Fibroblast of villous mesenchyme (primary cell): ENCODE measurements around the gene MGAT3. TPM values are rescaled to one million over a fixed set of nuclear protein-coding genes. Genes with fewer than 3 reads are reported as not detected.

Source experiments
- DNase-seq: peaks from one replicate; pipeline ENCODE4 v3.0.0-alpha.2; 2010; ENCODE audit warnings: low read depth
- H3K4me3 ChIP-seq: 2 replicates; pipeline ENCODE4 v1.5.1; 2011; ENCODE audit warnings: low read depth, mild to moderate bottlenecking, low read length
- total RNA-seq: library from RNA; depleted of rRNA; stranded (reverse); fragments of >200 nt; gene quantifications from 2 replicates; pipeline ENCODE4 v1.2.3, GENCODE V29; 2012
- TF ChIP-seq, protein P1 (sequence below): IDR thresholded peaks from 2 replicates; pipeline ENCODE4 v1.5.1; 2012; ENCODE audit warnings: low read depth, mild to moderate bottlenecking, low read length; ENCODE audit not compliant: insufficient read depth

Gene MGAT3
- total RNA-seq, 1 donor = 1.3 TPM

- no peak overlapping the region for H3K4me3 ChIP-seq
- no peak for DNase-seq
- TF ChIP-seq, protein P1, sequence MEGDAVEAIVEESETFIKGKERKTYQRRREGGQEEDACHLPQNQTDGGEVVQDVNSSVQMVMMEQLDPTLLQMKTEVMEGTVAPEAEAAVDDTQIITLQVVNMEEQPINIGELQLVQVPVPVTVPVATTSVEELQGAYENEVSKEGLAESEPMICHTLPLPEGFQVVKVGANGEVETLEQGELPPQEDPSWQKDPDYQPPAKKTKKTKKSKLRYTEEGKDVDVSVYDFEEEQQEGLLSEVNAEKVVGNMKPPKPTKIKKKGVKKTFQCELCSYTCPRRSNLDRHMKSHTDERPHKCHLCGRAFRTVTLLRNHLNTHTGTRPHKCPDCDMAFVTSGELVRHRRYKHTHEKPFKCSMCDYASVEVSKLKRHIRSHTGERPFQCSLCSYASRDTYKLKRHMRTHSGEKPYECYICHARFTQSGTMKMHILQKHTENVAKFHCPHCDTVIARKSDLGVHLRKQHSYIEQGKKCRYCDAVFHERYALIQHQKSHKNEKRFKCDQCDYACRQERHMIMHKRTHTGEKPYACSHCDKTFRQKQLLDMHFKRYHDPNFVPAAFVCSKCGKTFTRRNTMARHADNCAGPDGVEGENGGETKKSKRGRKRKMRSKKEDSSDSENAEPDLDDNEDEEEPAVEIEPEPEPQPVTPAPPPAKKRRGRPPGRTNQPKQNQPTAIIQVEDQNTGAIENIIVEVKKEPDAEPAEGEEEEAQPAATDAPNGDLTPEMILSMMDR = no peak
Measured at GRCh38 chr22:39481595-39481994, 24.8 kb downstream of the MGAT3 start.

DNA sequence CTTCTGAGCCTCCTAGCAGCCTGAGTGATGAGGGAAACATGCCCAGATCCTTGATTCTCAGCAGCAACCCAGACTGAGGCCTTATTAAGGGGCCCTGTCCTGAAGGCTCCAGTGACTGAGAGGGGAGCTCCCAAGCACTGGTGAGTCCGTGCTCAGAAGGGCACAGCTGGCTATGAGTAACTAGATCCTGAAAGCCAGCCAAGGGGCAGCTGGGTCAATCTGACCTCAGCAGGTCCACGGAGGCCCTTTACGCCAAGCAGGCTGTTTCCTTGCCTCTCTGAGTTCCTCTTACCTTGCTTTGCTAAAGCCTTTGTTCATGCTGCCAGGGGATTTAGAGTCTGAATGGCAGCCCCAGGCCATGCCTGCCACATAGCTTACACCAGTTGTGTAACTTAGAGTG is 26.0 kb downstream of the MGAT3 start:
- DNase-seq = no peak
- H3K4me3 ChIP-seq = no peak overlapping the region
- TF ChIP-seq, protein P1 = no peak

DNA sequence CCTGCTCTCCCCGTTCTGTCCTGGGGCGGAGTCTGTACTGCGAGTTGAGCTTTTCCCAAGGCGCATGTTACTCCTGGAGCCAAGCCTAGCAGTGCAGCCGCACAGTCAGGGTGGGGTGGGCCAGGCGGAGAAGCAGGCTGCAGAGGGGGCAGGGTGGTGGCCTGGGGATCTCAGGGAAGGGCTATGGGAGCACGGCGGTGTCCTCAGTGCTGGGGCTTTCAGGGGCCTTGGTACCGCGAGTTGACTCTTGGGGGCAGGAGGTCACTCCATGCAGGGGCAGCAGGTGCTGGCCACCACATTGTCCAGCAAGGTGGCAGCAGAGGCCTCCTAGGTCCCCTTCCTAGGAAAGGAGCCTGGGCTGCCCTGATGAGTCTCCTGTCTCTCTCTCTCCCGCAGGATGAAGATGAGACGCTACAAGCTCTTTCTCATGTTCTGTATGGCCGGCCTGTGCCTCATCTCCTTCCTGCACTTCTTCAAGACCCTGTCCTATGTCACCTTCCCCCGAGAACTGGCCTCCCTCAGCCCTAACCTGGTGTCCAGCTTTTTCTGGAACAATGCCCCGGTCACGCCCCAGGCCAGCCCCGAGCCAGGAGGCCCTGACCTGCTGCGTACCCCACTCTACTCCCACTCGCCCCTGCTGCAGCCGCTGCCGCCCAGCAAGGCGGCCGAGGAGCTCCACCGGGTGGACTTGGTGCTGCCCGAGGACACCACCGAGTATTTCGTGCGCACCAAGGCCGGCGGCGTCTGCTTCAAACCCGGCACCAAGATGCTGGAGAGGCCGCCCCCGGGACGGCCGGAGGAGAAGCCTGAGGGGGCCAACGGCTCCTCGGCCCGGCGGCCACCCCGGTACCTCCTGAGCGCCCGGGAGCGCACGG is 30.4 kb downstream of the MGAT3 start:
- TF ChIP-seq, protein P1 = no peak
- DNase-seq = no peak
- no peak overlapping the region for H3K4me3 ChIP-seq

GRCh38 chr22:39487826-39488520 is 31.2 kb downstream of the MGAT3 start:
- TF ChIP-seq, protein P1 = no peak
- no peak for DNase-seq
- no peak overlapping the region for H3K4me3 ChIP-seq

GRCh38 chr22:39488563-39489083 is 31.8 kb downstream of the MGAT3 start:
- no peak for DNase-seq
- TF ChIP-seq, protein P1 = no peak
- H3K4me3 ChIP-seq = no peak overlapping the region

DNA sequence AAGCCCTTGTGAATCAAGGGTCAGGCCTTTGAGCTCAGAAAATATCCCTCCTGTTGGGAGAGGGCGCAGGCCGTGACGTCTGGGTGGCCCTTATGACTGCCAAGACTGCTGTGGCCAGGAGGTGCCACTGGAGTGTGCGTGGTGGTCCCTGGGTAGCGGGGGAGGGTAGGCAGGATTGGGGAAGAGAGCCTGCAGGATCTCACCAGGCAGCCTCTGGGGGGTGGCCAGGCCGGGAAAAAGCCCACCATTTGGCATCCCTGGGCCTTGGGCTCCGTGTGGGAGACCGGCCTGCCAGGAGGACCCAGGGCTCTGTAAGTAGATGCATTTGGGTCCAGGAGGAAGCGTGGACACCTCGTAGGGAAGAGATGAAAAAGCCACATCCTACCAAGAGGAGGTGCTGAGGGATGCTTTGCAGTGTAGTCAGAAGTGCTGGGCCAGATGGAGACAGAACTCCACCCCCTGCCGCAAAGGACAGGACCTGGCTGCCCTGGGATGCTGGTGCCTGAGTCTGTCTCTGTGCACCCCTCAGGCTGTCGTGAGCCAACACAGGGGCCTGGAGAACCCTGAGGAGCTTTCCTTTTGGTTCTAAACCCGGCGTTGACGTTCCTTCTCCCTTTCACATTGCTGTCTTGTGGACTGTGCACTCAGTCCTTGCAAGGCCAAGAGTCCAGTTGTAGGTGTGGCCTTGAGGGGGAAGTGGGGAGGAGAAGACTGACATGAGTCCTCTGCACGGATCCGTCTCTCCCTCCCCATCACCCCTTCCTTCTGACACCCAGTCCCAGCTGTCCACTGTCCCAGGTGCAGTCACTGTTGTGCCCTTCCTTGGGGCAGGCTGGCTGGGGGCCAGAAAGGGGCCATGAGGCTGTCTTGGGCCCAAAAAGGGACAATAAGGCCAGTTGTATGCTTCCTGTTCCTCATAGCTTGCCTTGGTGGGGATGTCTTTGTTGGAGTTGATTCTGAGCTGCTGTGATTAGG is 32.6 kb downstream of the MGAT3 start:
- no peak for DNase-seq
- TF ChIP-seq, protein P1 = no peak
- H3K4me3 ChIP-seq = no peak overlapping the region
